ENCODE results near the gene KIRREL1. TPM values are rescaled to one million over a fixed set of nuclear protein-coding genes. Genes with fewer than 3 reads are reported as not detected.

Gene KIRREL1
- total and polyA plus RNA-seq, 2 of the 8 experiments (the other 6 are each of a cell fraction or from before 2014, with no cell fraction given) = 14.2 to 39.0 TPM

DNA sequence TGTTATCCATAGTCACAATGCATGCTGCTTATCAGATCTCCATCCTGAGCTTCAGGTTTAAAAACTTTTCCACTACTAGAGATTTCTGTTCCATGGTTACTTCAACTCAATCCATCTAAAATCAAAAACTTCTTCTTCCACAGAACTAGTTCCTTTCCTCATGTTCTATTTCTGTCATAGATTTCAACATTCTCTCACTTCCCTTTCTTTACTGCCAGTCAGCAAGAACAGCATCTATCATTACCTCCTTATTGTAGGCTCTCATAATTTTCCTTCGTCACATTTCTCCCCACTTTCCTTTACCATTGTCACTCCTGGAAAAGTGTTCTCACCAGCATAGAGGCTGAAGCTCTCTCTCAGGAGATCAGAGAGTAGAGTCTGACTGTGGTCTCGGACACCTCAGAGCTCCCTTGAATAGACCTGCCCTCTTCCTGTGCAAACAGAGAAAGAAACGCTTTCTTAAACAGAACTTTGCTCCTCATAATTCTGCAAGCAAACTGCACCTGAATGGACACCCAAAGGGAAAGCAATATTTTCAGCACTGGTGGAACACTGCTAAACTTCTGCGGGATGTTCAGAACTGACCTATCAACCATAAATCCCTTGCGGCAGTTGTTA is 48.7 kb upstream of the KIRREL1 start:
- Histone ChIP-seq H3K4me2 (ENCODE audit: insufficient read depth in 1 of 2, low read depth in 2 of 2, low read length in 2 of 2) (no peak overlapping the region), H3K27me3 (replicated peaks in 1 of 4; ENCODE audit: control insufficient read depth in 3 of 4, extremely low read depth in 1 of 4, insufficient read depth in 3 of 4, low read length in 3 of 4) (no peaks in the 10 kb centered on the region), H3K56ac (replicated peaks; ENCODE audit: insufficient read length, low read depth, low read length) (no peak overlapping the region), H3K4ac (replicated peaks; ENCODE audit: insufficient read length, low read depth, low read length) (no peak overlapping the region), H4K5ac (ENCODE audit: insufficient read length, low read depth, low read length) (no peak overlapping the region), H3K14ac (ENCODE audit: insufficient read length) (no peak overlapping the region), H3K36me3 (ENCODE audit: control insufficient read depth in 2 of 4, insufficient read depth in 4 of 4, low read length in 3 of 4) (no peaks in the 10 kb centered on the region), H2BK12ac (ENCODE audit: low read depth, low read length) (no peak overlapping the region), H2BK5ac (ENCODE audit: low read depth, low read length) (no peak overlapping the region), H4K20me1 (replicated peaks in 1 of 2; ENCODE audit: control insufficient read depth in 1 of 2, insufficient read depth in 2 of 2, low read length in 2 of 2) (no peaks in the 10 kb centered on the region), H3K23me2 (ENCODE audit: low read depth, low read length) (0 out of 2 replicates have a peak, but pooled peaks cover 2% of the 10 kb centered on the region), H3K9ac (replicated peaks in 1 of 4; ENCODE audit: extremely low read depth in 1 of 4, low read depth in 3 of 4, low read length in 3 of 4) (no peak overlapping the region), H3K4me1 (replicated peaks in 1 of 4; ENCODE audit: control insufficient read depth in 3 of 4, insufficient read depth in 4 of 4, low read length in 3 of 4) (no peaks in the 10 kb centered on the region), H3K27ac (ENCODE audit: low read depth, low read length) (no peak overlapping the region), H2AFZ (ENCODE audit: low read length) (no peak overlapping the region), H3K79me2 (ENCODE audit: control insufficient read depth in 1 of 2, insufficient read depth in 2 of 2, low read length in 2 of 2) (no peaks in the 10 kb centered on the region), H4K91ac (replicated peaks; ENCODE audit: insufficient read length, low read length) (no peak overlapping the region), H3K4me3 (ENCODE audit: extremely low read depth in 1 of 4, insufficient read depth in 2 of 4, low read depth in 3 of 4, low read length in 4 of 4) (no peak overlapping the region), H3K79me1 (ENCODE audit: low read depth, low read length) (no peaks in the 10 kb centered on the region), H3K18ac (ENCODE audit: extremely low read depth, low read length) (no peak overlapping the region), H3K9me3 (ENCODE audit: insufficient read depth in 2 of 2, low read depth in 1 of 2, low read length in 1 of 2) (no peaks in the 10 kb centered on the region), H4K8ac (ENCODE audit: extremely low read depth, insufficient read depth, low read length) (no peak overlapping the region), H3K23ac (ENCODE audit: insufficient read length) (no peak overlapping the region), H2BK120ac (replicated peaks; ENCODE audit: low read depth, low read length) (no peak overlapping the region), H2BK20ac (ENCODE audit: low read length) (no peak overlapping the region), H2BK15ac (ENCODE audit: low read length) (no peak overlapping the region), H2AK5ac (ENCODE audit: low read depth, low read length) (no peak overlapping the region)
- ChIA-PET POLR2A (ENCODE audit: partially characterized antibody) (no interaction called here), CTCF (ENCODE audit: partially characterized antibody) (interaction anchor here (0.8 to 9.8 kb wide), 8 partner anchors 18 to 177 kb away, joined by 3 to 81 read pairs (median 4); no protein-coding TSS in a partner anchor)
- DNase-seq (ENCODE audit: low read depth in 1 of 2, low spot score in 2 of 2) (no peak), FAIRE-seq (no peak)
- 76% methylated on average over 5 of the region's 5 CpGs; no CpG with 5 or more reads in 1 of the 2 experiments for WGBS, 2 experiments (ENCODE audit: extremely low coverage in 1 of 2, insufficient coverage in 1 of 2, insufficient read length in 1 of 2, insufficient replicate concordance in 2 of 2, low coverage in 1 of 2, low lambda C conversion rate in 2 of 2, missing lambda C conversion rate in 1 of 2)
- TF ChIP-seq EGR1 (IDR thresholded peaks at IDR 0.05; ENCODE audit: borderline replicate concordance, low read depth, low read length) (no peak), HDAC2 (IDR thresholded peaks at IDR 0.05; ENCODE audit: borderline replicate concordance in 1 of 2, low read depth in 2 of 2, low read length in 2 of 2) (no peak), JUND (IDR thresholded peaks at IDR 0.05; ENCODE audit: low read length) (no peak), TAF7 (optimal IDR thresholded peaks at IDR 0.05; ENCODE audit: borderline replicate concordance, low read depth, low read length) (no peak), SRF (IDR thresholded peaks at IDR 0.05; ENCODE audit: low read depth, low read length) (no peak), CREB1 (IDR thresholded peaks at IDR 0.05) (no peak), HDAC6 (IDR thresholded peaks at IDR 0.05; ENCODE audit: low read depth, low read length) (no peak), FOSL1 (IDR thresholded peaks at IDR 0.05; ENCODE audit: insufficient read depth, low read depth, low read length) (no peak)
- TF ChIP-seq, protein P1, sequence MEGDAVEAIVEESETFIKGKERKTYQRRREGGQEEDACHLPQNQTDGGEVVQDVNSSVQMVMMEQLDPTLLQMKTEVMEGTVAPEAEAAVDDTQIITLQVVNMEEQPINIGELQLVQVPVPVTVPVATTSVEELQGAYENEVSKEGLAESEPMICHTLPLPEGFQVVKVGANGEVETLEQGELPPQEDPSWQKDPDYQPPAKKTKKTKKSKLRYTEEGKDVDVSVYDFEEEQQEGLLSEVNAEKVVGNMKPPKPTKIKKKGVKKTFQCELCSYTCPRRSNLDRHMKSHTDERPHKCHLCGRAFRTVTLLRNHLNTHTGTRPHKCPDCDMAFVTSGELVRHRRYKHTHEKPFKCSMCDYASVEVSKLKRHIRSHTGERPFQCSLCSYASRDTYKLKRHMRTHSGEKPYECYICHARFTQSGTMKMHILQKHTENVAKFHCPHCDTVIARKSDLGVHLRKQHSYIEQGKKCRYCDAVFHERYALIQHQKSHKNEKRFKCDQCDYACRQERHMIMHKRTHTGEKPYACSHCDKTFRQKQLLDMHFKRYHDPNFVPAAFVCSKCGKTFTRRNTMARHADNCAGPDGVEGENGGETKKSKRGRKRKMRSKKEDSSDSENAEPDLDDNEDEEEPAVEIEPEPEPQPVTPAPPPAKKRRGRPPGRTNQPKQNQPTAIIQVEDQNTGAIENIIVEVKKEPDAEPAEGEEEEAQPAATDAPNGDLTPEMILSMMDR (IDR thresholded peaks at IDR 0.05; ENCODE audit: control extremely low read depth in 1 of 3, insufficient read depth in 1 of 3, low read depth in 1 of 3, low read length in 3 of 3) = no peak
